ENCODE data around the gene USH1C.

USH1C gene

GRCh38 chr11:17498058-17498457 is 46.2 kb downstream of the USH1C start:
- no peak for DNase-seq

DNA sequence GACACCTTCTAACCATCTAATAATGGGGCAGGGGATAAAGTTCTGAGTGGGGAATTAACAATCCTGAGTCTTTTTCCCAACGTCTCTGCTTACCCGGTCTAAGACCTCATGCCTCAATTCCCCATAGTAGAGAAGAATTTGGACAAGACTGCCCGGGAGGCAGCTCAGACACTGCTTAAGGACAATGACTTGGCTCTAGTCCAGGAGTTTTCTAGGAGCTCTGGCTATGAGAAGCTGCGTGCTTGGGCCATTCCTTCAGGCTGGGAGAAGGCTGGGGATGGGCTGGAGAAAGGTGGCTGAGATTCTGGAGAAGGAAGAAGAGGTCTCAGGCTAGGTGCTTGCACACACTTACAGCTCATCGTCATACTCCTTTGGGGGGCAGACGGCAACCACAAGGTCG is 47.8 kb downstream of the USH1C start:
- no peak for DNase-seq

DNA sequence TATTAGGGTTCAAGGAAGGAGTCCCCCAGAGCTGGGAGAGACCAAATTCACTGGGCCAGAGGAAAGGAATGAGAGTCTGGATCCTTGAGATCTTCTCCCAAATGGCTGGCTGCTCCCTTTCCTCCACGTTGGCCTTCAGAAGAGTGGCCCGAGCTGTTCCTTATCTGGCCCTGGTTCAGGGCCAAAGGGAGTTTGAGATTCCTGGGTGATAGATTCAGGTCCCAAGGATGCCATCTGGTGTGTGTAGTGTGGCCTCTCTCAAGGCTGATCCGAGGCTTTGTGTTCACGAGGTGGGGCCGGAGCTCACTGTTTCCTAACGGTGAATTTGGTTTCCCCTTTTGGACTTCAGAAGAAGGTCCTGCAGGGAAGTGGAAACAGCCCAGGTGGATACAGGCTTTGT is 50.2 kb downstream of the USH1C start:
- no peak for DNase-seq

GRCh38 chr11:17490938-17491337 is 53.3 kb downstream of the USH1C start:
- no peak for DNase-seq

DNA sequence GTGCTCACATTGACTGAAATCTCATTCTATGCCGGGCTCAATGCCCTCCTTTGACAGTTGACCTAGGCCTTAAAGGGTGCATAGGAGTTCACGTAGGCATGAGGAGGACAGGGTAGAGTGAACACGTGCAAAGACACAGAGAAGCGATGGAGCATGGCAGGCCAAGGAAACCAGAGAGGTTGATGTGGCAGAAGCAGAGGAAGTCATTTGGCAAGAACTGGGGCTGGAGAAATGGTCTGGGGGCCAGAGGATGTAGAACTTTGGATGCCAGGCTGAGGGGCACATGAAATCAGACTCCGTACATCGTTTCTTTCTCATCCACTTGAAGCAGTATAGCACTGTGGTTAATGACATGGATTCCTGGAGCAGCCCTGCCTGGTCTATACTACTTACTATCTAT is 54.0 kb downstream of the USH1C start:
- no peak for DNase-seq

DNA sequence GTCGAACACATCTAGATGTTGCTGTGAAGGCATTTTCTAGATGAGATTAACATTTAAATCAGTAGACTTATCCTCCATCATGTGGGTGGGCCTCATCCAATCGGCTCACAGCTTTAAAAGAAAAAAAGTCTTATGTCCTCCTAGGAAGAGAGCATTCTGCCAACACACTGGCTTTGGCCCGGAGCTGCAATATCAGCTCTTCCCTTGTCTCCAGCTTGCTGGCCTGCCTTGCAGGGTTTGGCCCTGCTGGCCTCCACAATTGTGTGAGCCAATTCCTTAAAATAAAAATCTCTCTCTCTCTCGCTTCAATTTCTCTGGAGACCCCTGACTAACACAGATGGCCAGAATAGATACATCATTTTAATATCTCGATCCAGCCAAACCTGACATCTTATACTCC is 54.5 kb downstream of the USH1C start:
- DNase-seq = no peak

DNA sequence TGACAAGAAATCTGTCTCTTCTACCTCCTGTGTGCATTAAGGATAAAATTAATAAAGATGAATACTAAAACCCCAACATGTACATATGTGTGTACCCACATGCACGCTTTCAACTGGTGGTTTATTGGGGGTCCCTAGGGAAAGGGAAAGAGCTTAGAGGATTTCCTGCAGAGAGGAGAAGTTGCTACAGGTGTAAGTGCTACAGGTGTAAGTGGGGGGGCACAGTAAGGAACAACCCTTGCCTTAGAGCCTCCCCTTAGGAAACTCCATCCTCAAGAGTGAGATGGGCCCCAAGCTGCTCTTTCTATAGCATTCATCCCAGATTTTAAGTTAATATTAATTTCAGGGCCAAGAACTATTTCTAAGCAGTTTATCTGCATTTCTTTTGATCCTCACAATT is 55.7 kb downstream of the USH1C start:
- no peak for DNase-seq

- no peak for DNase-seq
These were observed 57.6 kb downstream of the USH1C start for GRCh38 chr11:17486646-17487045.

DNA sequence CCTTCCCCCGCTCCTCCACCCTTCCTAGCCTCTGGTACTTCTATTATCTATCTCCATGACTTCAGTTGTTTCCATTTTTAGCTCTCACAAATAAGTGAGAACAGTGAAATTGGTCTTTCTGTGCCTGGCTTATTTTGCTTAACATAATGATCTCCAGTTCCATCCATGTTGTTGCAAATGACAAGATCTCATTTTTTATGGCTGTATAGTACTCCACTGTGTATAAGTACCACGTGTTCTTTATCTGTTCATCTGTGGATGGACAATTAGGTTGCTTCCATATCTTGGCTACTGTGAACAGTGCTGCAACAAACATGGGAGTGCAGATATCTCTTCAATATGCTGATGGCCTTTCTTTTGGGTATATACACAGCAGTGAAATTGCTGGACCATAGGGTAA is 60.7 kb downstream of the USH1C start:
- no peak for DNase-seq

- DNase-seq = no peak
These were observed 62.3 kb downstream of the USH1C start for GRCh38 chr11:17481905-17482304.

GRCh38 chr11:17479284-17480214 is 64.7 kb downstream of the USH1C start:
- no peak for DNase-seq

- DNase-seq = no peak
These were observed 66.1 kb downstream of the USH1C start for GRCh38 chr11:17478070-17478469.

- no peak for DNase-seq
These were observed 66.9 kb downstream of the USH1C start for GRCh38 chr11:17477361-17477760.

DNA sequence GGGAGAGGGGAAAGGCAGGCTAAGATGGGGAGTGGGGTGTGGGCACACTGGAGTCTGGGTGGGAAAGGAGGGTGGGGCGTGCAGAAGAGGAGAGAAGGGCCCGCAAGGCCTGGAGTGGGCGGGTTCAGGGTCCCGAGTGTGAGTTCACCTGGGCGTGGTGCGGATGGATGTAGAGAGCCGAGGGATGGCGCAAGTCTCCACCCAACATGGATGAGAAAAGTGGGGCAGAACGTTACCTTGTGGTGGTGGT is 67.2 kb downstream of the USH1C start:
- no peak for DNase-seq

DNA sequence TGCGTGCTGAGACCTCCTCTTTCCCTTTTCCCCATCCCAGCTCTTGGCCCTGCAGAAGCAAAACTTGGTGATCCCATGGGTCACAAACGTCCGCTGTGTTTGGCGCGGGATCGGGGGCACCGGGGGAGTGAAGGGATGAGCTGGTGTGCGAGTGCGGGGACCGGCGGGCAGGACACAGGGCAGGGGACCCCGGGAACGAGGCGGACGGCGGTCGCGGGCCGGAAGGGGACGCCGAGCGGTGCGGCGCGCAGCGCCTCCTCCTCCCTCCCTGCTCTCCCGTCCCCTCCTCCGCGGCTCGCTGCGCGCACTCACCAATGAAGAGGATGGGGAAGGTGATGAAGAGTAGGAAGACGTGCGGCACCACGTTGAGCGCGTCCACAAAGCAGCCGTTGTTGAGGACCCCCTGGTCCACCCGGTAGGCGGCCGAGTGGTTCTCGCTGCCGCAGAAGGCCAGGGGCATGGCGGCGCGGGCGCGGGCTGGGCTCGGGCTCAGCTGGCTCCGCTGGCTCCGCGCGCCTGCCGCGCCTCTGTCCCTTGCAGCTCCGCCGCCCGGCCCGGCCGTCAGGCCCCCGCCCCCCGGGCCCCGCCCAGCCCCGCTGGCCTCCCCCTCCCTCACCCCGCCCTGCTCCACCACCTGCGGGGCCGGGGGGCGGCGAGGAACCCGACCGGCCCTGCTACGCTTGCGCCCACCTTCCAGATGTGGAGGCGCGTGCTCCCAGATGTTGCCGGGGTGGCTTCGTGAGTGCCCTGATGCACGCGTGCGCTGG is 67.7 kb downstream of the USH1C start, which contains the start of gene ABCC8:
Gene ABCC8 (minus strand): TSS at position 529 of the 767 bp plus-strand sequence. CDS start 69 bp downstream, at position 460.
- DNase-seq = no peak

DNA sequence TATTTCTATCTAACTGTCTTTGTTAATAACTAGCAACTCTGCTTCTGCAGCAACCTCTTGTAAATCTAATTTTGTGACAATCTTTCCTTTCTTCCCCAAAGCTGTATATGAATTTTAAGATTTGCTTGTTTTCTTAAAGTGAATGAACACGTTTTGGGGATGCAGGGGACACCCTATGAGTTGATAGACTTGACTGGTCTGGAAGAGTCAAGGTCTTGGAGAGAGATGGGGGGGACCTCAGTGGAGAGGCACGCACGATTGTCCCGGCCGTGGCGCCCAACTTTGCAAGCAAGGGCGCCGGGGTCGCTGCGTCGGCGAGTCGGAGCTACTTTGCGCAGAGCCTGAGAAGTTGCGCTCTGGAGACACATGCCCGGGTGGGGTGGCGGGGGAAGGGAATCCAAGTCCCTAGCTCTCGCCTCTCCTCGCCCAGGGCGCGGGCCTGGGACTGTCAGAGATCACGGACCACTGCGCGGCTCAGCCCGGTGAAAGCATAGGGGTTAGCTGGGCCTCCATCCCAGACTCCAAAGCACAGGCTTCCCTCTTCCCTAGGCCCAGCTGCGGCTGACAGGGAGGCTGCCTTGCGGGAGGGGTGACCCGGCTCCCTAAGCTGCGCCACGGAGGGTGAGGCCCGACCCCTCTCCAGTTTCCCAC is 68.4 kb downstream of the USH1C start:
- no peak for DNase-seq

GRCh38 chr11:17473071-17473744 is 71.0 kb downstream of the USH1C start:
- DNase-seq = no peak

GRCh38 chr11:17472467-17472866 is 71.7 kb downstream of the USH1C start:
- no peak for DNase-seq

DNA sequence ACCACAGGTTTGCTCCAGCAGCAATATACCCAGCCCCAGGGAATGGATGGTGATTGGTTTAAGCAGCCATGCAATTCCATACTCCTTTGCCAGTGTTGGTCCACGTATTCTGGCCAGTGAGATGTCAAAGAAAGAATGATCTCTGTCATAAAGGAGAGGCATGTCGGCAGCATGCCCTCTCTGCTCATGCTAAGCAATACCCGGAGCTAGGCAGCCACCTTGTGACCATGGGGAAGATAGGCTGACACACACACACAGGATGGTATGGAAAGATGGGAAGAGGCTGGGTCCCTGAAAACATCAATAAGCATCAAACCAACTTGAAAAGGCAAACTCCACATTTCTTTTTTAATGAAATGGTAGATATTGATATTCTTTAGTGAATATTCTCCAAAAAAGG is 72.7 kb downstream of the USH1C start:
- DNase-seq = no peak

GRCh38 chr11:17469998-17470397 is 74.2 kb downstream of the USH1C start:
- DNase-seq = no peak

DNA sequence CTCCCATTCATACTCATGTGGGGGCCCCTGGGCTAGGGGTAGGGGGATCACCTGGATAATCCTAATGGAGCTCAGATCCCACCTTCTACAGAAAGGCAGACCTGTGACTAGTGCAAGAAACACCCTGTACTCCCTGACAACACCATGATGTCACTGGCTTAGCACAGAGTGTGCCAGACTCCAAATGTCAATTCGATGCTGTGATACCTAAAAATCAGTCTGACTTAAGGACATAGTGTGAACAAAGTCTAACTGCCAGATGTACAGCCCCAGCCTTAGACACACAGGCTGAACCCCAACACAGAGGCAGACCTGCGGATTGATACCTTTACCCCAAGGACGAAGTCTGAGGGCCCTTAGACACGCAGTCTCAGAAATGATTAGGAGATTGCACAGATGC is 76.1 kb downstream of the USH1C start:
- DNase-seq = no peak

GRCh38 chr11:17463546-17464174 is 80.6 kb downstream of the USH1C start:
- no peak for DNase-seq

GRCh38 chr11:17462940-17463339 is 81.3 kb downstream of the USH1C start:
- no peak for DNase-seq
